OCI-LY3 (cell line): ENCODE measurements around the gene NUP155.
"Not testable (repeated sequence)": the region's sequence is repeated elsewhere in the genome, so short reads cannot be mapped to it uniquely, and the experiment has no call there.

Experiments used
- H2AFZ ChIP-seq: fragments of 200-600, 300-600 bp; shearing (Covaris generic); 2 replicates; pipeline ENCODE4 v1.6.0; 2014; ENCODE audit warnings: antibody characterized with exemption, low read depth, low read length
- H3K27ac ChIP-seq: fragments of 200-600, 300-600 bp; sonication (generic); 2 replicates; pipeline ENCODE4 v1.5.1; 2014; ENCODE audit warnings: mild to moderate bottlenecking, low read length, moderate library complexity, mixed read lengths
- H3K27me3 ChIP-seq: fragments of 200-600, 300-600 bp; sonication (generic); 2 replicates; pipeline ENCODE4 v1.6.1; 2014; ENCODE audit warnings: low read depth, low read length, mixed read lengths
- H3K36me3 ChIP-seq: fragments of 200-600, 300-600 bp; sonication (generic); replicated peaks from 2 replicates; pipeline ENCODE3; 2014; ENCODE audit warnings: low read depth, low read length, mixed read lengths
- H3K4me1 ChIP-seq: fragments of 300-600, 200-600 bp; sonication (generic); 2 replicates; pipeline ENCODE4 v1.6.1; 2014; ENCODE audit warnings: low read length, mixed read lengths
- H3K4me2 ChIP-seq: fragments of 200-600, 300-600 bp; sonication (generic); 2 replicates; pipeline ENCODE4 v1.6.1; 2014; ENCODE audit warnings: low read length, mixed read lengths
- H3K4me3 ChIP-seq: fragments of 300-600, 200-600 bp; sonication (generic); 2 replicates; pipeline ENCODE4 v1.5.1; 2014; ENCODE audit warnings: antibody characterized with exemption, mild to moderate bottlenecking, low read length, moderate library complexity
- H3K79me2 ChIP-seq: fragments of 300-600, 200-600 bp; shearing (Covaris generic); 2 replicates; pipeline ENCODE4 v1.6.1; 2014; ENCODE audit warnings: mild to moderate bottlenecking, low read length, mixed read lengths
- H3K9ac ChIP-seq: fragments of 300-600, 200-600 bp; shearing (Covaris generic); 2 replicates; pipeline ENCODE4 v1.6.0; 2014; ENCODE audit warnings: mild to moderate bottlenecking, low read length, moderate library complexity
- H3K9me3 ChIP-seq: fragments of 200-600, 300-600 bp; shearing (Covaris generic); 2 replicates; pipeline ENCODE4 v1.6.1; 2014; ENCODE audit warnings: low read length, mixed read lengths; ENCODE audit not compliant: insufficient read depth
- H4K20me1 ChIP-seq: fragments of 200-600, 300-600 bp; sonication (generic); 2 replicates; pipeline ENCODE4 v1.6.1; 2016; ENCODE audit warnings: low read length, mixed read lengths; ENCODE audit not compliant: insufficient read depth
- EZH2phosphoT487 ChIP-seq: fragments of 200-600 bp; shearing (Covaris generic); IDR thresholded peaks from 2 replicates; pipeline ENCODE4 v1.6.1; 2018; ENCODE audit warnings: antibody characterized with exemption, mixed run types, low read depth
- TF ChIP-seq, protein P1 (sequence below): fragments of 200-600, 300-600 bp; sonication (generic); IDR thresholded peaks from 2 replicates; pipeline ENCODE4 v1.5.1; 2014; ENCODE audit warnings: antibody characterized with exemption, low read length, low read depth

NUP155 gene

GRCh38 chr5:37400501-37400900 lies 29.6 kb upstream of the NUP155 start:
- no peaks in the 10 kb centered on the region for H3K79me2 ChIP-seq
- H3K27ac ChIP-seq: no peak overlapping the region
- H4K20me1 ChIP-seq: no peaks in the 10 kb centered on the region
- TF ChIP-seq EZH2phosphoT487: no peak
- TF ChIP-seq, protein P1, sequence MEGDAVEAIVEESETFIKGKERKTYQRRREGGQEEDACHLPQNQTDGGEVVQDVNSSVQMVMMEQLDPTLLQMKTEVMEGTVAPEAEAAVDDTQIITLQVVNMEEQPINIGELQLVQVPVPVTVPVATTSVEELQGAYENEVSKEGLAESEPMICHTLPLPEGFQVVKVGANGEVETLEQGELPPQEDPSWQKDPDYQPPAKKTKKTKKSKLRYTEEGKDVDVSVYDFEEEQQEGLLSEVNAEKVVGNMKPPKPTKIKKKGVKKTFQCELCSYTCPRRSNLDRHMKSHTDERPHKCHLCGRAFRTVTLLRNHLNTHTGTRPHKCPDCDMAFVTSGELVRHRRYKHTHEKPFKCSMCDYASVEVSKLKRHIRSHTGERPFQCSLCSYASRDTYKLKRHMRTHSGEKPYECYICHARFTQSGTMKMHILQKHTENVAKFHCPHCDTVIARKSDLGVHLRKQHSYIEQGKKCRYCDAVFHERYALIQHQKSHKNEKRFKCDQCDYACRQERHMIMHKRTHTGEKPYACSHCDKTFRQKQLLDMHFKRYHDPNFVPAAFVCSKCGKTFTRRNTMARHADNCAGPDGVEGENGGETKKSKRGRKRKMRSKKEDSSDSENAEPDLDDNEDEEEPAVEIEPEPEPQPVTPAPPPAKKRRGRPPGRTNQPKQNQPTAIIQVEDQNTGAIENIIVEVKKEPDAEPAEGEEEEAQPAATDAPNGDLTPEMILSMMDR: no peak
- H3K4me2 ChIP-seq: no peak overlapping the region
- no peaks in the 10 kb centered on the region for H3K36me3 ChIP-seq
- H3K9me3 ChIP-seq: no peaks in the 10 kb centered on the region
- H2AFZ ChIP-seq: no peak overlapping the region
- no peak overlapping the region for H3K9ac ChIP-seq
- H3K4me1 ChIP-seq: peaks cover 13% of the 10 kb centered on the region
- no peaks in the 10 kb centered on the region for H3K27me3 ChIP-seq
- no peak overlapping the region for H3K4me3 ChIP-seq

DNA sequence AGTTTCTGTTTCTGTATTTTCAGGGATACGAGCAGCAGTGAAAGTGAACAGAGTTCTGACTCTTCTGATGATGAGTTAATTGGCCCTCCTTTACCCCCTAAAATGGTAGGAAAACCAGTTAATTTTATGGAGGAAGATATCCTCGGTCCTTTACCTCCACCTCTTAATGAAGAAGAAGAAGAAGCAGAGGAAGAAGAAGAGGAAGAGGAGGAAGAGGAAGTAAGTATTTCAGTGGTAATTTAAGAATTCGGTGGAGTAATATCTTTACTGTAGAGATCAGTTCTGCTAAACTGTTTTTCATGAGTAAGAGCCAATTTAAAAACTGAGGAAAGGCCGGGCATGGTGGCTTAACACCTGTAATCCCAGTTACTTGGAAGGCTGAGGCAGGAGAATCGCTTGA lies 25.4 kb upstream of the NUP155 start:
- Histone ChIP-seq H4K20me1 (no peaks in the 10 kb centered on the region), H3K27me3 (no peaks in the 10 kb centered on the region), H3K4me1 (peaks cover 13% of the 10 kb centered on the region), H3K27ac (peak overlapping the region; percentile 39; the same call in 1 of the 2 replicates), H3K79me2 (no peaks in the 10 kb centered on the region), H3K36me3 (no peaks in the 10 kb centered on the region), H3K9me3 (no peaks in the 10 kb centered on the region), H3K4me2 (peak overlapping the region; percentile 63), H3K9ac (no peak overlapping the region), H2AFZ (no peak overlapping the region), H3K4me3 (peak overlapping the region; percentile 10; the same call in 1 of the 2 replicates)
- TF ChIP-seq, protein P1: no peak
- no peak for TF ChIP-seq EZH2phosphoT487

- TF ChIP-seq, protein P1: no peak
- no peak for TF ChIP-seq EZH2phosphoT487
- Histone ChIP-seq H3K27ac (no peak overlapping the region), H4K20me1 (no peaks in the 10 kb centered on the region), H3K4me2 (no peak overlapping the region), H3K79me2 (no peaks in the 10 kb centered on the region), H3K27me3 (no peaks in the 10 kb centered on the region), H3K36me3 (no peaks in the 10 kb centered on the region), H3K4me3 (no peak overlapping the region), H3K9ac (no peak overlapping the region), H2AFZ (no peak overlapping the region), H3K4me1 (peaks cover 9% of the 10 kb centered on the region), H3K9me3 (no peaks in the 10 kb centered on the region)
Observed at GRCh38 chr5:37391591-37391990, 20.7 kb upstream of the NUP155 start.

GRCh38 chr5:37379100-37379628 lies 8.3 kb upstream of the NUP155 start, which contains the start of gene WDR70:
WDR70 (plus strand) TSS chr5:37379318; CDS start chr5:37379368, 50 bp downstream.
- not testable (repeated sequence) for H3K27me3 ChIP-seq, H3K79me2 ChIP-seq, H3K9me3 ChIP-seq, H4K20me1 ChIP-seq, H3K36me3 ChIP-seq, H3K27ac ChIP-seq
- Histone ChIP-seq H3K4me1 (peaks cover 11% of the 10 kb centered on the region), H2AFZ (peak within 1 kb of the TSS; percentile 39; the same call in 1 of the 2 replicates), H3K4me3 (peak within 1 kb of the TSS; percentile 86), H3K4me2 (peak within 1 kb of the TSS; percentile 54), H3K9ac (peak within 1 kb of the TSS; percentile 68)
- TF ChIP-seq, protein P1: peak; percentile 53

GRCh38 chr5:37378066-37378465 lies 7.2 kb upstream of the NUP155 start:
- H3K4me2 ChIP-seq, H3K79me2 ChIP-seq, H4K20me1 ChIP-seq, H3K4me3 ChIP-seq, H3K9ac ChIP-seq, H3K27ac ChIP-seq, H3K36me3 ChIP-seq, H3K9me3 ChIP-seq, H2AFZ ChIP-seq, H3K27me3 ChIP-seq: not testable (repeated sequence)
- peaks cover 11% of the 10 kb centered on the region for H3K4me1 ChIP-seq
